AG10803 (cell line): ENCODE data around the gene HECA.

Experiments used
- DNase-seq: peaks from one replicate; pipeline ENCODE4 v3.0.0; 2010; ENCODE audit warnings: low read depth
- H3K4me3 ChIP-seq: 2 replicates; pipeline ENCODE4 v1.5.1; 2011; ENCODE audit warnings: mild to moderate bottlenecking, low read length, control low read depth
- TF ChIP-seq, protein P1 (sequence below): conservative IDR thresholded peaks from 2 replicates; pipeline ENCODE4 v1.5.1; 2011; ENCODE audit warnings: mild to moderate bottlenecking, low read length, control low read depth, inconsistent platforms

HECA gene

GRCh38 chr6:139124887-139125672 lies 9.8 kb upstream of the HECA start:
- DNase-seq: peak; percentile 55
- TF ChIP-seq, protein P1, sequence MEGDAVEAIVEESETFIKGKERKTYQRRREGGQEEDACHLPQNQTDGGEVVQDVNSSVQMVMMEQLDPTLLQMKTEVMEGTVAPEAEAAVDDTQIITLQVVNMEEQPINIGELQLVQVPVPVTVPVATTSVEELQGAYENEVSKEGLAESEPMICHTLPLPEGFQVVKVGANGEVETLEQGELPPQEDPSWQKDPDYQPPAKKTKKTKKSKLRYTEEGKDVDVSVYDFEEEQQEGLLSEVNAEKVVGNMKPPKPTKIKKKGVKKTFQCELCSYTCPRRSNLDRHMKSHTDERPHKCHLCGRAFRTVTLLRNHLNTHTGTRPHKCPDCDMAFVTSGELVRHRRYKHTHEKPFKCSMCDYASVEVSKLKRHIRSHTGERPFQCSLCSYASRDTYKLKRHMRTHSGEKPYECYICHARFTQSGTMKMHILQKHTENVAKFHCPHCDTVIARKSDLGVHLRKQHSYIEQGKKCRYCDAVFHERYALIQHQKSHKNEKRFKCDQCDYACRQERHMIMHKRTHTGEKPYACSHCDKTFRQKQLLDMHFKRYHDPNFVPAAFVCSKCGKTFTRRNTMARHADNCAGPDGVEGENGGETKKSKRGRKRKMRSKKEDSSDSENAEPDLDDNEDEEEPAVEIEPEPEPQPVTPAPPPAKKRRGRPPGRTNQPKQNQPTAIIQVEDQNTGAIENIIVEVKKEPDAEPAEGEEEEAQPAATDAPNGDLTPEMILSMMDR: peak; percentile 43
- H3K4me3 ChIP-seq: no peak overlapping the region

DNA sequence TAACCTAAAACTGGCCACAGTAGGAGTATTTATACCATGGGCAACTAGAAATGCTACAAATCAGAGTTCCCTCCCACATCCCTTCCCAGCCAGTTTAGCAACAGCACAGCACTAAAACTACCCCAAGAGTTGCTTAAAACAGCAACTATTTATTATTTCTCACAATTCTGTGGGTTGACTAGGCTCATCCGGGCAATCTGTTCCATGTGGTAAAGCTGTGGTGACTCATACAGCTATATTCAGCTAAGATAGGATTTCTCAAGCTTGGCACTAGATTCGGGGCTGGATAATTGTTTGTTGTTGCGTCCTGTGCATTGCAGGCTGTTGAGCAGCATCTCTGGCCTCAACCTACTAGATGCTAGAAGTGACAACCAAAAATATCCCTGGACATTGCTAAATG lies 8.6 kb upstream of the HECA start:
- TF ChIP-seq, protein P1: no peak
- H3K4me3 ChIP-seq: no peak overlapping the region
- peak; percentile 95 for DNase-seq

DNA sequence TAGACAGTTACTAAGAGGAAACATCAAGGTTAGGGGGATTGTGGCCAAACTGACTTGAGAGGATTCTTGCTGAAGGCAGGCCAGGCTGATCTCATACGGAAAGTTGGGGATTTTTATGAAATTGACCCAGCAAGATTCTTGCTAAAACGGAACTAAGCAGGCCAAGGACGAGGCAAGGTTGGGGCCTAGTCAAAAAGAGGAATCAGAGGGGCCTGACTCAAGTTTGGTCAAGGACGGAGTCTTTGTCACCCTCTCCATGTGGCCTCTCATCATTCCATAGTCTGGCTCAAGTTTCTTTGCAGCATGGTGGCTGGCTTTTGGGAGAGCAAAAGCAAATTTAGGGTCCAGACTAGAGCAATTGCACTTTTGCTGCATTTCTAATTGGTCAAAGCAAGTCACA lies 7.9 kb upstream of the HECA start:
- DNase-seq: no peak
- TF ChIP-seq, protein P1: no peak
- H3K4me3 ChIP-seq: no peak overlapping the region

DNA sequence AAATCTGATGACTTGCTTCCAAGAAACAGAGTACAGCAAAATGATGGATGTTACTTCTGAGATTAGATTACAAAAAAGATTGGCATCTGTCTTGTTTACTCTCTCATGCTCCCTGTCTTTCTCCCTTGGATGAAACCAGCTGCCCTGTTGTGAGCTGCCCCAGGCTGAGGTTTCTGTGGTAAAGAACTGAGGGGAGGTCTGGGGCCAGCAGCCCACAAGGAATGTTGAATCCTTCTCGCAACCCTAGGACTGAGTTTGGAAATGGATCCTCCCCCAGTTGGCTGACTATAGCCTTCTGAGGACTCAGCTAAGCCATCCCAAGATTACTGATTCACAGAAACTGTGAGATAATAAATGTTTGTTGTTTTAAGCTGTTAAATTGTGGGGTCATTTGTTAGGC lies 5.6 kb upstream of the HECA start:
- H3K4me3 ChIP-seq: no peak overlapping the region
- DNase-seq: peak; percentile 86
- TF ChIP-seq, protein P1: no peak

GRCh38 chr6:139131736-139132280 lies 3.1 kb upstream of the HECA start:
- TF ChIP-seq, protein P1: no peak
- no peak for DNase-seq
- no peak overlapping the region for H3K4me3 ChIP-seq

- peak; percentile 28 for DNase-seq
- H3K4me3 ChIP-seq: no peak overlapping the region
- TF ChIP-seq, protein P1: 0 out of 2 replicates have a peak, but pooled peaks have one; percentile 6
Observed at GRCh38 chr6:139133262-139134063, 1.4 kb upstream of the HECA start.
